HepG2 (cell line): Measurements from ENCODE around the gene NEIL1. TPM values are rescaled to one million over a fixed set of nuclear protein-coding genes. Genes with fewer than 3 reads are reported as not detected.
A peak's percentile ranks its signal among the peaks of the same experiment; 100 is the strongest.

Experiments
- DRAP1 ChIP-seq: IDR thresholded peaks from 2 replicates; pipeline ENCODE4 v1.6.1; 2016; ENCODE audit warnings: missing genetic modification reagents, missing compliant biosample characterization
- FOSL1 ChIP-seq: sonication (generic); formaldehyde crosslinking; IDR thresholded peaks from 2 replicates; pipeline ENCODE4 v1.9.0; 2021; ENCODE audit warnings: missing genetic modification reagents, borderline replicate concordance
- GTF3A ChIP-seq: sonication (generic); formaldehyde crosslinking; conservative IDR thresholded peaks from 2 replicates; pipeline ENCODE4 v1.4.0; 2020; ENCODE audit warnings: mild to moderate bottlenecking, missing genetic modification reagents
- HINFP ChIP-seq: sonication (generic); formaldehyde crosslinking; IDR thresholded peaks from 2 replicates; pipeline ENCODE4 v1.4.0; 2020; ENCODE audit warnings: low read depth, mild to moderate bottlenecking, missing genetic modification reagents
- HNF1A ChIP-seq, 2 experiments: sonication (generic) in 1 of 2; formaldehyde crosslinking in 1 of 2; IDR thresholded peaks; 2 replicates each; pipeline versions ENCODE4 v1.4.0 to v1.6.1; 2016 to 2020; ENCODE audit warnings: borderline replicate concordance in 1 of 2, low read depth in 1 of 2, mild to moderate bottlenecking in 1 of 2, missing genetic modification reagents in 1 of 2
- HOXA9 ChIP-seq: sonication (generic); formaldehyde crosslinking; IDR thresholded peaks from 2 replicates; pipeline ENCODE4 v1.8.1; 2022; ENCODE audit warnings: missing genetic modification reagents, mild to moderate bottlenecking, moderate library complexity, borderline replicate concordance
- KDM3A ChIP-seq: IDR thresholded peaks from 2 replicates; pipeline ENCODE4 v1.6.1; 2018; ENCODE audit warnings: low read depth, missing compliant biosample characterization
- MAF1 ChIP-seq: sonication (generic); formaldehyde crosslinking; IDR thresholded peaks from 2 replicates; pipeline ENCODE4 v1.5.0; 2020; ENCODE audit warnings: missing genetic modification reagents, borderline replicate concordance
- NR1H2 ChIP-seq: sonication (generic); formaldehyde crosslinking; IDR thresholded peaks from 2 replicates; pipeline ENCODE4 v1.8.1; 2022; ENCODE audit warnings: low read depth, missing genetic modification reagents, borderline replicate concordance
- PRMT3 ChIP-seq: sonication (generic); formaldehyde crosslinking; IDR thresholded peaks from 2 replicates; pipeline ENCODE4 v1.8.1; 2022; ENCODE audit warnings: low read depth, mild to moderate bottlenecking, moderate library complexity, missing genetic modification reagents, borderline replicate concordance
- SIX1 ChIP-seq: sonication (generic); formaldehyde crosslinking; IDR thresholded peaks from 2 replicates; pipeline ENCODE4 v1.4.0; 2020; ENCODE audit warnings: missing genetic modification reagents, borderline replicate concordance
- SMAD1 ChIP-seq: sonication (generic); formaldehyde crosslinking; IDR thresholded peaks from 2 replicates; pipeline ENCODE4 v1.4.0; 2020; ENCODE audit warnings: missing genetic modification reagents, low read depth, mild to moderate bottlenecking, borderline replicate concordance
- SP1 ChIP-seq, 2 experiments: fragments of 450-650 bp in 1 of 2; sonication (generic) in 1 of 2; formaldehyde crosslinking in 1 of 2; IDR thresholded peaks; 2 replicates each; pipeline versions ENCODE4 v1.4.0 to v1.6.1; 2016 to 2020; ENCODE audit warnings: missing genetic modification reagents in 1 of 2
- TRIM22 ChIP-seq: fragments of 450-650 bp; IDR thresholded peaks from 2 replicates; pipeline ENCODE4 v1.6.1; 2017
- ZBTB3 ChIP-seq: sonication (generic); formaldehyde crosslinking; IDR thresholded peaks from 2 replicates; pipeline ENCODE4 v1.4.0; 2020; ENCODE audit warnings: low read depth, mild to moderate bottlenecking, moderate library complexity, missing genetic modification reagents, borderline replicate concordance
- ZNF136 ChIP-seq: sonication (generic); formaldehyde crosslinking; IDR thresholded peaks from 2 replicates; pipeline ENCODE4 v1.8.1; 2022; ENCODE audit warnings: low read depth, mild to moderate bottlenecking, moderate library complexity, missing genetic modification reagents
- ZNF230 ChIP-seq: sonication (generic); formaldehyde crosslinking; IDR thresholded peaks from 2 replicates; pipeline ENCODE4 v1.4.0; 2020; ENCODE audit warnings: mild to moderate bottlenecking, missing genetic modification reagents
- ZNF264 ChIP-seq: sonication (generic); formaldehyde crosslinking; IDR thresholded peaks from 2 replicates; pipeline ENCODE4 v1.4.0; 2020; ENCODE audit warnings: missing genetic modification reagents
- ZNF652 ChIP-seq: IDR thresholded peaks from 2 replicates; pipeline ENCODE4 v1.6.1; 2016; ENCODE audit warnings: low read depth, borderline replicate concordance
- ZNF704 ChIP-seq: sonication (generic); formaldehyde crosslinking; IDR thresholded peaks from 2 replicates; pipeline ENCODE4 v1.8.1; 2023; ENCODE audit warnings: mild to moderate bottlenecking, inconsistent platforms, moderate library complexity, missing genetic modification reagents, borderline replicate concordance
- polyA plus RNA-seq, 8 experiments: library from polyadenylated mRNA; depleted of rRNA in 3 of 8; stranded (reverse) in 7 of 8; unstranded in 1 of 8; fragments of >200 nt; fragmentation: Illumina TruSeq in 4 of 8; extraction: Trizol in 4 of 8; gene quantifications; 2 replicates each; pipeline versions ENCODE4 v1.2.1 to v1.2.3, GENCODE V29; 2011 to 2016; ENCODE audit warnings: low read depth in 4 of 8, missing spikeins in 1 of 8, mixed read lengths in 1 of 8; ENCODE audit not compliant: insufficient read depth in 1 of 8
- total RNA-seq, 5 experiments: library from RNA; depleted of rRNA; stranded (reverse); fragments of >200 nt; fragmentation: Illumina TruSeq; extraction: Trizol; gene quantifications; 2 replicates each; pipeline ENCODE4 v1.2.3, GENCODE V29; 2016; ENCODE audit warnings: low read depth in 1 of 5

The NEIL1 gene
- total and polyA plus RNA-seq, 2 of the 13 experiments (the other 11 are each of a cell fraction or from before 2014, with no cell fraction given): 10.4 to 15.5 TPM

GRCh38 chr15:75307778-75308390, 39.0 kb upstream of the NEIL1 start (continued):
- TF ChIP-seq HINFP (CRISPR knock-in tag): no peak; the same call in 1 of the 2 replicates
- TF ChIP-seq SIX1 (CRISPR knock-in tag): no peak
- no peak for TF ChIP-seq PRMT3 (CRISPR knock-in tag)
- no peak for TF ChIP-seq HOXA9 (CRISPR knock-in tag)
- TF ChIP-seq ZNF136: no peak
- TF ChIP-seq ZBTB3: no peak
- TF ChIP-seq ZNF264: 0 out of 2 replicates have a peak, but pooled peaks have one; percentile 22
- TF ChIP-seq HNF1A (IDR thresholded peaks at IDR 0.05; ENCODE audit: low read depth): no peak
- TF ChIP-seq HNF1A (CRISPR knock-in tag; IDR thresholded peaks at IDR 0.05; ENCODE audit: borderline replicate concordance): no peak
- TF ChIP-seq ZNF652: no peak
- peak; percentile 45; the same call in 1 of the 2 replicates for TF ChIP-seq MAF1
- TF ChIP-seq ZNF704 (CRISPR knock-in tag): no peak
- no peak for TF ChIP-seq GTF3A (CRISPR knock-in tag)
- no peak for TF ChIP-seq NR1H2 (CRISPR knock-in tag)
- TF ChIP-seq TRIM22: no peak
- no peak for TF ChIP-seq ZNF230 (CRISPR knock-in tag)
- no peak for TF ChIP-seq SMAD1
- TF ChIP-seq DRAP1 (CRISPR knock-in tag): no peak
- TF ChIP-seq KDM3A: no peak
- TF ChIP-seq FOSL1 (CRISPR knock-in tag): no peak
- no peak for TF ChIP-seq SP1 (IDR thresholded peaks at IDR 0.05)
- TF ChIP-seq SP1 (CRISPR knock-in tag; IDR thresholded peaks at IDR 0.05): 0 out of 2 replicates have a peak, but pooled peaks have one; percentile 8
